ENCODE results near the gene CENPA.

The CENPA gene

DNA sequence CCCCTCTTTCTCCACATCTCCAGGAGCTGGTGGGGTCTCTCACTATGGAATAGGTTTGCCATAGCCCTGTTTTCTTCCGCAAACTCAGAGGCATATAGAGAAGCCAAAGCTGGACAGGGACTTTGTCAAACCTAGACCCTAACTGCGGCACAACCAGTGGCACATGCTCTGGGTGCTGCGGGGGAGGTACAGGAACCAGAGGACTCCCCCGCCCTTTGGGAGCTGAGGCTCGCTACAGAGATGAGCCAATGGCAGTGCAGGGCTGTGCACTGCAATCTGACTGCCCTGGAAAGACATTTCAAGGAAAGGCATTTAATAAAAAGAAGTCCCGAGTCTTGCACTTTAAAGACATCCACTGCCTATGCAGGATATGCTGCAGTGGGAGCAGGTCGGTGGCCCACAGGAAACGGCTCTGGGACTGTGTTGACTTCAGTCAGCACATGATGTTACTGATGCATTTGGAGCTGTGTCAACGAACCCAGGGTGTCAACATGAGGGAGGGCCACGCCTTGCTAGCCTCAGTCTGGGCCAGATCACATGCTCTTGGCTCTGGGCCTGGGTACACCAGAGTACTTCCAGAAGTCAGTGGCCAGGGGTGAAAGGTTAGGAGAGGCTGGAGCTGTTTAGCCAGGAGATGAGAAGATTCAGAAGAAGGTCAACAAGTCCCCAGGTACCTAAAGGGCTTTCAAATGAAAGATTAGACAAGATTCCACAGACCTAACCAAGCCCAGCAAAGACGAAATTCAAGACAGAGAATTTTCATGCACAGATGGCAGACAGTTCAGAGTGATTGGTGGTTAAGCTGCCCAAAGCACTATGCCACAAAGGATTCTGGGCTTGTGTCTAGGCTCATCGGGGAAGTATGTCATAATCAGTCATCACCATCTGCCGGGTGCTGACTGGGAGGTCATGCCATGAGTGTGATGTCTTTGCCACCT is 13.5 kb upstream of the CENPA start:
- Histone ChIP-seq H3K9ac (ENCODE audit: low read length) (no peak overlapping the region), H3K4me1 (ENCODE audit: control insufficient read depth, insufficient read depth, low read length) (peaks cover 12% of the 10 kb centered on the region; the same call in 1 of the 2 replicates), H3K9me3 (ENCODE audit: control insufficient read depth, insufficient read depth, low read depth, low read length) (no peaks in the 10 kb centered on the region), H3K27ac (ENCODE audit: low read depth, low read length) (no peak overlapping the region), H3K4me3 (ENCODE audit: low read depth, low read length) (no peak overlapping the region), H3K36me3 (ENCODE audit: control insufficient read depth, insufficient read depth, low read length) (peaks cover 36% of the 10 kb centered on the region), H3K27me3 (ENCODE audit: control insufficient read depth, insufficient read depth, low read length) (no peaks in the 10 kb centered on the region)

- Histone ChIP-seq H3K9ac (ENCODE audit: low read length) (no peak overlapping the region), H3K27ac (ENCODE audit: low read depth, low read length) (no peak overlapping the region), H3K4me1 (ENCODE audit: control insufficient read depth, insufficient read depth, low read length) (no peaks in the 10 kb centered on the region; the same call in 1 of the 2 replicates), H3K4me3 (ENCODE audit: low read depth, low read length) (no peak overlapping the region), H3K27me3 (ENCODE audit: control insufficient read depth, insufficient read depth, low read length) (no peaks in the 10 kb centered on the region), H3K9me3 (ENCODE audit: control insufficient read depth, insufficient read depth, low read depth, low read length) (no peaks in the 10 kb centered on the region), H3K36me3 (ENCODE audit: control insufficient read depth, insufficient read depth, low read length) (peaks cover 72% of the 10 kb centered on the region)
These were observed 9.6 kb upstream of the CENPA start for GRCh38 chr2:26776195-26776800.

GRCh38 chr2:26778098-26778497 is 7.8 kb upstream of the CENPA start:
- H3K9ac ChIP-seq (ENCODE audit: low read length), result no peak overlapping the region
- no peaks in the 10 kb centered on the region for H3K9me3 ChIP-seq (ENCODE audit: control insufficient read depth, insufficient read depth, low read depth, low read length)
- no peaks in the 10 kb centered on the region for H3K4me1 ChIP-seq (ENCODE audit: control insufficient read depth, insufficient read depth, low read length)
- H3K27me3 ChIP-seq (ENCODE audit: control insufficient read depth, insufficient read depth, low read length), result no peaks in the 10 kb centered on the region
- H3K36me3 ChIP-seq (ENCODE audit: control insufficient read depth, insufficient read depth, low read length), result peaks cover 71% of the 10 kb centered on the region
- H3K27ac ChIP-seq (ENCODE audit: low read depth, low read length), result no peak overlapping the region
- no peak overlapping the region for H3K4me3 ChIP-seq (ENCODE audit: low read depth, low read length)

GRCh38 chr2:26778507-26778906 is 7.3 kb upstream of the CENPA start:
- peaks cover 71% of the 10 kb centered on the region for H3K36me3 ChIP-seq (ENCODE audit: control insufficient read depth, insufficient read depth, low read length)
- H3K9me3 ChIP-seq (ENCODE audit: control insufficient read depth, insufficient read depth, low read depth, low read length), result no peaks in the 10 kb centered on the region

GRCh38 chr2:26780203-26780760 is 5.6 kb upstream of the CENPA start:
- no peaks in the 10 kb centered on the region for H3K4me1 ChIP-seq (ENCODE audit: control insufficient read depth, insufficient read depth, low read length)
- no peak overlapping the region for H3K9ac ChIP-seq (ENCODE audit: low read length)
- no peaks in the 10 kb centered on the region for H3K27me3 ChIP-seq (ENCODE audit: control insufficient read depth, insufficient read depth, low read length)
- H3K9me3 ChIP-seq (ENCODE audit: control insufficient read depth, insufficient read depth, low read depth, low read length), result no peaks in the 10 kb centered on the region
- no peak overlapping the region for H3K4me3 ChIP-seq (ENCODE audit: low read depth, low read length)
- H3K27ac ChIP-seq (ENCODE audit: low read depth, low read length), result no peak overlapping the region
- H3K36me3 ChIP-seq (ENCODE audit: control insufficient read depth, insufficient read depth, low read length), result peaks cover 58% of the 10 kb centered on the region

More at GRCh38 chr2:26778507-26778906, 7.3 kb upstream of the CENPA start:
- H3K9ac ChIP-seq (ENCODE audit: low read length), result no peak overlapping the region
- no peaks in the 10 kb centered on the region for H3K27me3 ChIP-seq (ENCODE audit: control insufficient read depth, insufficient read depth, low read length)
- H3K4me1 ChIP-seq (ENCODE audit: control insufficient read depth, insufficient read depth, low read length), result no peaks in the 10 kb centered on the region
- no peak overlapping the region for H3K27ac ChIP-seq (ENCODE audit: low read depth, low read length)
- no peak overlapping the region for H3K4me3 ChIP-seq (ENCODE audit: low read depth, low read length)

- Histone ChIP-seq H3K36me3 (ENCODE audit: control insufficient read depth, insufficient read depth, low read length) (peaks cover 33% of the 10 kb centered on the region), H3K27me3 (ENCODE audit: control insufficient read depth, insufficient read depth, low read length) (no peaks in the 10 kb centered on the region), H3K4me3 (ENCODE audit: low read depth, low read length) (no peak overlapping the region)
These were observed 2.8 kb upstream of the CENPA start for GRCh38 chr2:26782876-26783704.

GRCh38 chr2:26784570-26785234 is 1.2 kb upstream of the CENPA start:
- 0 out of 2 replicates have a peak overlapping the region, but pooled peaks have one; percentile 42 for H3K4me3 ChIP-seq (ENCODE audit: low read depth, low read length)

More at GRCh38 chr2:26782876-26783704, 2.8 kb upstream of the CENPA start:
- Histone ChIP-seq H3K9ac (ENCODE audit: low read length) (no peak overlapping the region), H3K27ac (ENCODE audit: low read depth, low read length) (no peak overlapping the region), H3K9me3 (ENCODE audit: control insufficient read depth, insufficient read depth, low read depth, low read length) (no peaks in the 10 kb centered on the region), H3K4me1 (ENCODE audit: control insufficient read depth, insufficient read depth, low read length) (peaks cover 2% of the 10 kb centered on the region; the same call in 1 of the 2 replicates)

GRCh38 chr2:26786207-26787028 is 562 bp downstream of the CENPA start:
- Histone ChIP-seq H3K4me3 (ENCODE audit: low read depth, low read length) (peak overlapping the region; percentile 90), H3K9me3 (ENCODE audit: control insufficient read depth, insufficient read depth, low read depth, low read length) (peaks cover 2% of the 10 kb centered on the region; the same call in 1 of the 2 replicates), H3K36me3 (ENCODE audit: control insufficient read depth, insufficient read depth, low read length) (peaks cover 32% of the 10 kb centered on the region), H3K27me3 (ENCODE audit: control insufficient read depth, insufficient read depth, low read length) (no peaks in the 10 kb centered on the region), H3K4me1 (ENCODE audit: control insufficient read depth, insufficient read depth, low read length) (peaks cover 2% of the 10 kb centered on the region; the same call in 1 of the 2 replicates), H3K27ac (ENCODE audit: low read depth, low read length) (peak overlapping the region; percentile 56; the same call in 1 of the 2 replicates), H3K9ac (ENCODE audit: low read length) (peak overlapping the region; percentile 89)

More at GRCh38 chr2:26784570-26785234, 1.2 kb upstream of the CENPA start:
- peaks cover 33% of the 10 kb centered on the region for H3K36me3 ChIP-seq (ENCODE audit: control insufficient read depth, insufficient read depth, low read length)
- H3K27me3 ChIP-seq (ENCODE audit: control insufficient read depth, insufficient read depth, low read length), result no peaks in the 10 kb centered on the region
- H3K27ac ChIP-seq (ENCODE audit: low read depth, low read length), result no peak overlapping the region
- H3K9me3 ChIP-seq (ENCODE audit: control insufficient read depth, insufficient read depth, low read depth, low read length), result no peaks in the 10 kb centered on the region
- H3K9ac ChIP-seq (ENCODE audit: low read length), result no peak overlapping the region
- H3K4me1 ChIP-seq (ENCODE audit: control insufficient read depth, insufficient read depth, low read length), result peaks cover 2% of the 10 kb centered on the region; the same call in 1 of the 2 replicates

- H3K27me3 ChIP-seq (ENCODE audit: control insufficient read depth, insufficient read depth, low read length), result no peaks in the 10 kb centered on the region
- H3K27ac ChIP-seq (ENCODE audit: low read depth, low read length), result no peak overlapping the region
- no peaks in the 10 kb centered on the region; the same call in 1 of the 2 replicates for H3K4me1 ChIP-seq (ENCODE audit: control insufficient read depth, insufficient read depth, low read length)
- no peak overlapping the region for H3K4me3 ChIP-seq (ENCODE audit: low read depth, low read length)
- H3K9ac ChIP-seq (ENCODE audit: low read length), result no peak overlapping the region
- peaks cover 82% of the 10 kb centered on the region for H3K36me3 ChIP-seq (ENCODE audit: control insufficient read depth, insufficient read depth, low read length)
- H3K9me3 ChIP-seq (ENCODE audit: control insufficient read depth, insufficient read depth, low read depth, low read length), result peaks cover 2% of the 10 kb centered on the region; the same call in 1 of the 2 replicates
These were observed 6.9 kb downstream of the CENPA start for GRCh38 chr2:26792720-26793119.
